ENCODE data around the gene MDM1.

MDM1 gene

DNA sequence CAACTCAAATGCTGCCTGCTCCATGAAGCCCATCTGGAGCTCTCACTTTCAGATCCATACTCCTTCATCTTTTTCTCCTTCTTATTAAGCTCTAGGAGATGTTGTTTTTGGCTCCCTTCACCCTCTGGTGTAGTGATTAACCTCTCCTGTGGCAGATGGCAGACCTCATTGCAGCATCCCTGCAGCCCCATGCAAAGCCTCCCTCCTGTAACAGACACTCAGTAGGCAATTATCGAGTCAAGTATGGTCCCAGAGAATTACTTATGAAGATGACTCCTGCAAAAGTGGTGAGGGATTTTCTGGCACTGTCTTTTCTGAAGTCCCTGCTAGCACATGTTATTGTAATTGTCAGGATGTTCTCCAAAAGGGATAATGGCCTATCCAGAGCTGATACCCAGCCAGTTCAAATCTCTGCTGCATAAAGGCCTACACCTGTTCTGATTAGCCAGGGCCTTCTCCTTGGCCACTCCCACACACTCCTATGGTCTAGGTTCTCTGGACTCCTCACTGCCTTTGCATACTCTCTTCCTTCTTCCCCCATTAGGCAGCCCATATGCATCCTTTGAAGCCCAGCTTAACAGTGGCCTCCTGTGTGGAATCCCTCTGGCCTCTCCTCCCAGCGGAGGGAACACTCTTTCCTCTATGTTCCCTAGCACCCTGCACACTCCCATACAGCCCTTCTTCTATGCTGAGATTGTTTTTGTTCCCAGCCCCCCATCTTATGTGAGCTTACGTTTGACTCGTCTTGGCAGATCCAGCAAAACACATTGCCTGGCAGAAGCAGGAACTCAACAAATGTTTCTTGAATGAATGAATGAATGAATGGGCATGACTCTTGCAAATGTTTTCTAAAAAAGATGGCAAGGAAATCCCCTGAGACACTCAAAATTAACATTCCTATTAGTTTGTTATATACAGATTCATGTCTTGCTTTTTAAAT, 43.9 kb upstream of the MDM1 start:
- H3K4me3 ChIP-seq (replicated peaks in 1 of 2; ENCODE audit: low read depth in 2 of 2, low read length in 2 of 2): no peak overlapping the region
- TF ChIP-seq CTCF (IDR thresholded peaks at IDR 0.05; ENCODE audit: low read depth, low read length): no peak
- peak in 1 of 2 donors; percentile 56 for DNase-seq (ENCODE audit: low read depth in 2 of 2)

GRCh38 chr12:68374307-68374982, 42.3 kb upstream of the MDM1 start:
- no peak overlapping the region for H3K4me3 ChIP-seq (replicated peaks in 1 of 2; ENCODE audit: low read depth in 2 of 2, low read length in 2 of 2)
- TF ChIP-seq CTCF (IDR thresholded peaks at IDR 0.05; ENCODE audit: low read depth, low read length): no peak
- no peak for DNase-seq (ENCODE audit: low read depth in 2 of 2)

DNA sequence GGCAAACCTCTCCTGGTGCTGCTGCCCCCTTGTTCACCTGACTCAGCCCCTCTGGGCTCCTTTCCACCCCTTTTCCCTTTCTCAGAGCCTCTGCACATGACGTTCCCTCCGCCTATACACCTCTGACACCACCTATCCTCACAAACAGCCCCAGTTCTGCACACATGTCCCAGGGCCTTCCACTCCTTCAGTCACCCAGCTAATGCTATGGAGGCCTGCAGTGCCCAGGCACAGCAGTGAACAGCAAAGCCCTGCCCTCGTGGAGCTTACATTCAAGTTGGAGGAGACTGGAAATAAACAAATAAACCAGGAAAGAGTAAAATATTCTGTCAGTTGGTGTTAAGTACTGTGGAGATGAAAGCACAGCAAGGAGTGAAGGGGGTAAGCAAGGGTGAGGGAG, 38.5 kb upstream of the MDM1 start:
- H3K4me3 ChIP-seq (replicated peaks in 1 of 2; ENCODE audit: low read depth in 2 of 2, low read length in 2 of 2): no peak overlapping the region
- DNase-seq (ENCODE audit: low read depth in 2 of 2): no peak
- no peak for TF ChIP-seq CTCF (IDR thresholded peaks at IDR 0.05; ENCODE audit: low read depth, low read length)

- no peak for TF ChIP-seq CTCF (IDR thresholded peaks at IDR 0.05; ENCODE audit: low read depth, low read length)
- DNase-seq (ENCODE audit: low read depth in 2 of 2): no peak
- H3K4me3 ChIP-seq (replicated peaks in 1 of 2; ENCODE audit: low read depth in 2 of 2, low read length in 2 of 2): no peak overlapping the region
These were observed 37.9 kb upstream of the MDM1 start for GRCh38 chr12:68370006-68370590.

- no peak for TF ChIP-seq CTCF (IDR thresholded peaks at IDR 0.05; ENCODE audit: low read depth, low read length)
- peak; percentile 40 to 71 for DNase-seq (ENCODE audit: low read depth in 2 of 2)
- H3K4me3 ChIP-seq (replicated peaks in 1 of 2; ENCODE audit: low read depth in 2 of 2, low read length in 2 of 2): no peak overlapping the region
These were observed 36.2 kb upstream of the MDM1 start for GRCh38 chr12:68368327-68368726.

DNA sequence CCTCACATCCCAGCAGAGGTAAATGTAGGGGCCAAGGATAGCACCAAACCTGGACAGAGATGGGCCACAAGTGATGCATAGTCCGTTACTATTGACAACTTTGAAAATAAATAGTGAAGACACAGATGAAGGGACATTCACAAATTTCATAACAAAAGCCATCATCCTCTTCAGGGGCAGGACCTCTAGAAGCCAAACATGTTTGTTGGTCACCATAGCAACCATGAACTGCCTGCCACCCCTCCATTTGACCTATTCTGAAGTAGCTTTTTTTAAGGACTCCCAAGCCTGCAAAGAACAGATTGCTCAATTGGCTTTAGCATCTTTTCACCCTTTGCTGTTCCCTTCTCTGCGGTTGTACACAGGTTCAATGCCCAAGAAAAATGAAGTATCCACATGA, 35.7 kb upstream of the MDM1 start:
- DNase-seq (ENCODE audit: low read depth in 2 of 2): peak; percentile 63 to 73
- no peak for TF ChIP-seq CTCF (IDR thresholded peaks at IDR 0.05; ENCODE audit: low read depth, low read length)
- H3K4me3 ChIP-seq (replicated peaks in 1 of 2; ENCODE audit: low read depth in 2 of 2, low read length in 2 of 2): no peak overlapping the region

Measured in cardiac fibroblast (primary cell).